Liver (tissue), 9 donors: ENCODE data around the gene CBX4. TPM values are rescaled to one million over a fixed set of nuclear protein-coding genes. Genes with fewer than 3 reads are reported as not detected.
A peak's percentile ranks its signal among the peaks of the same experiment; 100 is the strongest.

Experiments
- DNase-seq: peaks from one replicate; pipeline ENCODE4 v3.0.0-alpha.2; 2017; ENCODE audit warnings: low spot score
- H3K27ac ChIP-seq, 2 donors: one replicate each; pipeline ENCODE4 v1.7.0; 2013; ENCODE audit warnings: inconsistent platforms in 2 of 2, low read length in 2 of 2, control low read depth in 1 of 2, low read depth in 1 of 2, mild to moderate bottlenecking in 1 of 2
- H3K27me3 ChIP-seq, 4 donors: one replicate each; pipeline versions ENCODE4 v1.6.1 to v1.7.0; 2013; ENCODE audit warnings: low read length in 3 of 4, inconsistent platforms in 1 of 4, mild to moderate bottlenecking in 1 of 4, moderate library complexity in 1 of 4; ENCODE audit not compliant: control insufficient read depth in 4 of 4, insufficient read depth in 4 of 4
- H3K36me3 ChIP-seq, 4 donors: one replicate each; pipeline versions ENCODE4 v1.6.1 to v1.7.0; 2013; ENCODE audit warnings: low read length in 3 of 4, mild to moderate bottlenecking in 3 of 4, low read depth in 1 of 4, moderate library complexity in 1 of 4; ENCODE audit not compliant: control insufficient read depth in 4 of 4, insufficient read depth in 3 of 4
- H3K4me1 ChIP-seq, 4 donors: one replicate each; pipeline versions ENCODE4 v1.6.1 to v1.7.0; 2013; ENCODE audit warnings: low read length in 3 of 4, mild to moderate bottlenecking in 3 of 4, moderate library complexity in 1 of 4; ENCODE audit not compliant: control insufficient read depth in 4 of 4, insufficient read depth in 4 of 4
- H3K4me3 ChIP-seq, 3 donors: one replicate each; pipeline versions ENCODE4 v1.6.1 to v1.7.0; 2013; ENCODE audit warnings: low read length in 3 of 3, control low read depth in 1 of 3, low read depth in 1 of 3, mild to moderate bottlenecking in 1 of 3
- H3K9ac ChIP-seq, 2 donors: one replicate each; pipeline ENCODE4 v1.7.0; 2013; ENCODE audit warnings: low read length in 2 of 2, mild to moderate bottlenecking in 2 of 2, moderate library complexity in 2 of 2, control low read depth in 1 of 2, low read depth in 1 of 2
- H3K9me3 ChIP-seq, 4 donors: one replicate each; pipeline versions ENCODE4 v1.6.1 to v1.7.0; 2013; ENCODE audit warnings: low read length in 3 of 4; ENCODE audit not compliant: control insufficient read depth in 4 of 4
- CTCF ChIP-seq: fragments of 150-350 bp; IDR thresholded peaks from 2 replicates; pipeline ENCODE4 v1.5.1; 2017; ENCODE audit warnings: improper control_type of control experiment, low read depth, low read length; ENCODE audit not compliant: missing input control
- EGR1 ChIP-seq, 2 donors: IDR thresholded peaks; 2 replicates each; pipeline ENCODE4 v1.6.1; 2016 to 2018; ENCODE audit warnings: antibody characterized with exemption in 2 of 2, low read depth in 2 of 2
- FOXA1 ChIP-seq: IDR thresholded peaks from 2 replicates; pipeline ENCODE4 v1.6.1; 2016; ENCODE audit warnings: antibody characterized with exemption
- FOXA2 ChIP-seq: IDR thresholded peaks from 2 replicates; pipeline ENCODE4 v1.6.1; 2016; ENCODE audit warnings: antibody characterized with exemption
- GABPA ChIP-seq, 2 donors: IDR thresholded peaks in 1 of 2; conservative IDR thresholded peaks in 1 of 2; 2 replicates each; pipeline ENCODE4 v1.6.1; 2016; ENCODE audit warnings: antibody characterized with exemption in 2 of 2, mild to moderate bottlenecking in 1 of 2, moderate library complexity in 1 of 2
- HNF4A ChIP-seq, 2 donors: conservative IDR thresholded peaks; 2 replicates each; pipeline ENCODE4 v1.6.1; 2016; ENCODE audit warnings: antibody characterized with exemption in 2 of 2, mild to moderate bottlenecking in 2 of 2
- HNF4G ChIP-seq: IDR thresholded peaks from 2 replicates; pipeline ENCODE4 v1.6.1; 2016; ENCODE audit warnings: antibody characterized with exemption
- MAX ChIP-seq: IDR thresholded peaks from 2 replicates; pipeline ENCODE4 v1.6.1; 2016; ENCODE audit warnings: antibody characterized with exemption
- NR2F2 ChIP-seq: IDR thresholded peaks from 2 replicates; pipeline ENCODE4 v1.6.1; 2016; ENCODE audit warnings: antibody characterized with exemption
- RAD21 ChIP-seq, 2 donors: IDR thresholded peaks; 2 replicates each; pipeline ENCODE4 v1.6.1; 2016; ENCODE audit warnings: antibody characterized with exemption in 2 of 2, mild to moderate bottlenecking in 2 of 2
- REST ChIP-seq: IDR thresholded peaks from 2 replicates; pipeline ENCODE4 v1.6.1; 2016; ENCODE audit warnings: antibody characterized with exemption, mild to moderate bottlenecking
- RXRA ChIP-seq, 2 donors: IDR thresholded peaks; 2 replicates each; pipeline ENCODE4 v1.6.1; 2017 to 2018; ENCODE audit warnings: antibody characterized with exemption in 2 of 2, mild to moderate bottlenecking in 1 of 2
- SP1 ChIP-seq: IDR thresholded peaks from 2 replicates; pipeline ENCODE4 v1.6.1; 2018; ENCODE audit warnings: antibody characterized with exemption, mild to moderate bottlenecking
- TAF1 ChIP-seq: conservative IDR thresholded peaks from 2 replicates; pipeline ENCODE4 v1.6.1; 2016; ENCODE audit warnings: antibody characterized with exemption, mild to moderate bottlenecking
- YY1 ChIP-seq: IDR thresholded peaks from 2 replicates; pipeline ENCODE4 v1.6.1; 2016; ENCODE audit warnings: antibody characterized with exemption, mild to moderate bottlenecking
- ZBTB33 ChIP-seq: IDR thresholded peaks from 2 replicates; pipeline ENCODE4 v1.6.1; 2016; ENCODE audit warnings: antibody characterized with exemption
- WGBS: extraction: QIAGEN DNeasy Blood & Tissue Kit; methylation state at CpG from one replicate; pipeline ENCODE4 v1.1.7; 2013; 5-methylcytosine and 5-hydroxymethylcytosine counted together
- polyA plus RNA-seq, 2 donors: library from polyadenylated mRNA; stranded (reverse) in 1 of 2; unstranded in 1 of 2; fragments of 200-250 nt in 1 of 2; fragments of >200 nt in 1 of 2; fragmentation: Nextera tagmentation in 1 of 2; extraction: Ambion mirVana in 1 of 2; gene quantifications; one replicate each; pipeline versions ENCODE4 v1.2.1 to v1.2.3, GENCODE V29; 2013 to 2015
- total RNA-seq, 2 donors: library from RNA; depleted of rRNA; stranded (reverse); fragments of >200 nt; gene quantifications; one replicate each; pipeline ENCODE4 v1.2.3, GENCODE V29; 2014
- donor health status: healthy.
- donor health status: healthy.
- donor health status: healthy.
- donor health status: healthy.
- donor health status: healthy.

Gene CBX4
- total and polyA plus RNA-seq, 4 donors: 4.8 to 8.9 (median 6.3) TPM

- H3K9me3 ChIP-seq: no peaks in the 10 kb centered on the region
- H3K27me3 ChIP-seq: peaks cover 0 to 25% (median 4%) of the 10 kb centered on the region in 4 donors
- H3K36me3 ChIP-seq: no peaks in the 10 kb centered on the region
- WGBS: 16% methylated on average over 43 of the region's 43 CpGs
- DNase-seq: no peak
- no peak overlapping the region for H3K27ac ChIP-seq
- peak overlapping the region in 1 of 3 donors; percentile 25 for H3K4me3 ChIP-seq
- H3K9ac ChIP-seq: no peak overlapping the region
- TF ChIP-seq REST (no peak), HNF4G (no peak), FOXA1 (no peak), SP1 (no peak), EGR1 (IDR thresholded peaks at IDR 0.05; ENCODE audit: low read depth in 2 of 2) (no peak), RAD21 (IDR thresholded peaks at IDR 0.05) (no peak), GABPA (IDR thresholded peaks at IDR 0.05 in 1 of 2, conservative IDR thresholded peaks at IDR 0.05 in 1 of 2) (no peak), YY1 (no peak), TAF1 (no peak), FOXA2 (no peak), ZBTB33 (no peak), NR2F2 (no peak), RXRA (IDR thresholded peaks at IDR 0.05) (no peak), CTCF (no peak), HNF4A (conservative IDR thresholded peaks at IDR 0.05) (no peak), MAX (no peak)
- peaks cover 3 to 28% (median 22%) of the 10 kb centered on the region in 4 donors for H3K4me1 ChIP-seq
Measured at GRCh38 chr17:79814127-79814973, 24.9 kb downstream of the CBX4 start.
